ENCODE results near the gene OR2C1.

- TF ChIP-seq CTCF (IDR thresholded peaks at IDR 0.05 in 2 of 3, conservative IDR thresholded peaks at IDR 0.05 in 1 of 3; ENCODE audit: borderline replicate concordance in 1 of 3, insufficient read depth in 1 of 3, low read depth in 2 of 3, low read length in 2 of 3), result no peak
- TF ChIP-seq POLR2A (IDR thresholded peaks at IDR 0.05; ENCODE audit: borderline replicate concordance, extremely low read depth, insufficient read depth, insufficient read length), result no peak
- no peak for TF ChIP-seq REST (IDR thresholded peaks at IDR 0.05; ENCODE audit: low read depth)
These were observed 7.2 kb downstream of the OR2C1 start for GRCh38 chr16:3362931-3363330.
